Measurements from ENCODE around the gene SLC6A18. TPM values are rescaled to one million over a fixed set of nuclear protein-coding genes. Genes with fewer than 3 reads are reported as not detected.
"Not testable (repeated sequence)": the region's sequence is repeated elsewhere in the genome, so short reads cannot be mapped to it uniquely, and the experiment has no call there.

SLC6A18 gene
- total RNA-seq, 1 donor from 2014 or later = not detected

- H3K4me1 Mint-ChIP-seq = peaks cover 8% of the 10 kb centered on the region
- H3K4me3 Mint-ChIP-seq = no peak overlapping the region
- no peaks in the 10 kb centered on the region for H3K9me3 Mint-ChIP-seq
- DNase-seq = no peak
- H3K36me3 Mint-ChIP-seq (ENCODE audit: low read depth) = peaks cover 6% of the 10 kb centered on the region
- peaks cover 4% of the 10 kb centered on the region for H3K27me3 Mint-ChIP-seq
- no peak overlapping the region for H3K27ac Mint-ChIP-seq
- intact Hi-C loops (cut with micrococcal nuclease) = no loop called here
Measured at GRCh38 chr5:1265026-1265425, 39.8 kb downstream of the SLC6A18 start.

GRCh38 chr5:1265461-1266455 is 40.6 kb downstream of the SLC6A18 start:
- intact Hi-C loops (cut with micrococcal nuclease) = no loop called here
- H3K27ac Mint-ChIP-seq = no peak overlapping the region
- peaks cover 7% of the 10 kb centered on the region for H3K36me3 Mint-ChIP-seq (ENCODE audit: low read depth)
- DNase-seq = no peak
- peaks cover 4% of the 10 kb centered on the region for H3K27me3 Mint-ChIP-seq
- H3K4me3 Mint-ChIP-seq = no peak overlapping the region
- no peaks in the 10 kb centered on the region for H3K9me3 Mint-ChIP-seq
- peaks cover 8% of the 10 kb centered on the region for H3K4me1 Mint-ChIP-seq

- intact Hi-C loops (cut with micrococcal nuclease) = no loop called here
- Mint-ChIP-seq H3K27me3 (peaks cover 4% of the 10 kb centered on the region), H3K4me3 (no peak overlapping the region)
Measured at GRCh38 chr5:1266791-1267190, 41.6 kb downstream of the SLC6A18 start.

GRCh38 chr5:1267464-1267863 is 42.3 kb downstream of the SLC6A18 start:
- intact Hi-C loops (cut with micrococcal nuclease); H3K27ac Mint-ChIP-seq; H3K27me3 Mint-ChIP-seq; H3K4me1 Mint-ChIP-seq; DNase-seq; H3K4me3 Mint-ChIP-seq; H3K9me3 Mint-ChIP-seq; H3K36me3 Mint-ChIP-seq (ENCODE audit: low read depth): not testable (repeated sequence)

More at GRCh38 chr5:1266791-1267190, 41.6 kb downstream of the SLC6A18 start:
- H3K9me3 Mint-ChIP-seq = no peaks in the 10 kb centered on the region
- peaks cover 9% of the 10 kb centered on the region for H3K36me3 Mint-ChIP-seq (ENCODE audit: low read depth)
- peaks cover 8% of the 10 kb centered on the region for H3K4me1 Mint-ChIP-seq
- DNase-seq = no peak
- H3K27ac Mint-ChIP-seq = no peak overlapping the region

- Mint-ChIP-seq H3K27me3 (peaks cover 4% of the 10 kb centered on the region), H3K4me1 (peaks cover 8% of the 10 kb centered on the region), H3K4me3 (no peak overlapping the region), H3K36me3 (ENCODE audit: low read depth) (peaks cover 9% of the 10 kb centered on the region), H3K27ac (no peak overlapping the region), H3K9me3 (no peaks in the 10 kb centered on the region)
- intact Hi-C loops (cut with micrococcal nuclease) = no loop called here
- no peak for DNase-seq
Measured at GRCh38 chr5:1268056-1268455, 42.9 kb downstream of the SLC6A18 start.

GRCh38 chr5:1268666-1269065 is 43.5 kb downstream of the SLC6A18 start:
- H3K4me1 Mint-ChIP-seq = peaks cover 8% of the 10 kb centered on the region
- H3K27me3 Mint-ChIP-seq = peaks cover 4% of the 10 kb centered on the region
- intact Hi-C loops (cut with micrococcal nuclease) = no loop called here
- peaks cover 9% of the 10 kb centered on the region for H3K36me3 Mint-ChIP-seq (ENCODE audit: low read depth)
- peak; percentile 82 for DNase-seq
- no peak overlapping the region for H3K27ac Mint-ChIP-seq
- H3K9me3 Mint-ChIP-seq = no peaks in the 10 kb centered on the region
- H3K4me3 Mint-ChIP-seq = no peak overlapping the region

- H3K4me1 Mint-ChIP-seq = peaks cover 10% of the 10 kb centered on the region
- no peak for DNase-seq
- H3K9me3 Mint-ChIP-seq = no peaks in the 10 kb centered on the region
- H3K27ac Mint-ChIP-seq = no peak overlapping the region
- peaks cover 4% of the 10 kb centered on the region for H3K27me3 Mint-ChIP-seq
- H3K4me3 Mint-ChIP-seq = no peak overlapping the region
- peaks cover 11% of the 10 kb centered on the region for H3K36me3 Mint-ChIP-seq (ENCODE audit: low read depth)
- intact Hi-C loops (cut with micrococcal nuclease) = no loop called here
Measured at GRCh38 chr5:1270426-1270825, 45.2 kb downstream of the SLC6A18 start.

GRCh38 chr5:1270933-1271914 is 46.0 kb downstream of the SLC6A18 start:
- Mint-ChIP-seq H3K4me1 (peaks cover 12% of the 10 kb centered on the region), H3K27me3 (peaks cover 4% of the 10 kb centered on the region), H3K36me3 (ENCODE audit: low read depth) (peaks cover 11% of the 10 kb centered on the region), H3K4me3 (no peak overlapping the region), H3K27ac (no peak overlapping the region), H3K9me3 (no peaks in the 10 kb centered on the region)
- no peak for DNase-seq
- intact Hi-C loops (cut with micrococcal nuclease) = no loop called here

- H3K27me3 Mint-ChIP-seq = peaks cover 4% of the 10 kb centered on the region
- H3K4me3 Mint-ChIP-seq = no peak overlapping the region
- peaks cover 7% of the 10 kb centered on the region for H3K36me3 Mint-ChIP-seq (ENCODE audit: low read depth)
- DNase-seq = no peak
- H3K4me1 Mint-ChIP-seq = peaks cover 12% of the 10 kb centered on the region
- no peaks in the 10 kb centered on the region for H3K9me3 Mint-ChIP-seq
- intact Hi-C loops (cut with micrococcal nuclease) = no loop called here
- H3K27ac Mint-ChIP-seq = no peak overlapping the region
Measured at GRCh38 chr5:1272201-1272600, 47.0 kb downstream of the SLC6A18 start.

GRCh38 chr5:1273745-1274144 is 48.6 kb downstream of the SLC6A18 start:
- Mint-ChIP-seq H3K4me1 (peaks cover 8% of the 10 kb centered on the region), H3K36me3 (ENCODE audit: low read depth) (peaks cover 9% of the 10 kb centered on the region), H3K27ac (no peak overlapping the region), H3K4me3 (no peak overlapping the region), H3K27me3 (no peaks in the 10 kb centered on the region), H3K9me3 (no peaks in the 10 kb centered on the region)
- DNase-seq = no peak
- intact Hi-C loops (cut with micrococcal nuclease) = no loop called here

GRCh38 chr5:1274471-1274870 is 49.3 kb downstream of the SLC6A18 start:
- peaks cover 4% of the 10 kb centered on the region for H3K4me1 Mint-ChIP-seq
- H3K36me3 Mint-ChIP-seq (ENCODE audit: low read depth) = peaks cover 9% of the 10 kb centered on the region
- no peak for DNase-seq
- no peak overlapping the region for H3K4me3 Mint-ChIP-seq
- H3K9me3 Mint-ChIP-seq = no peaks in the 10 kb centered on the region
- no peaks in the 10 kb centered on the region for H3K27me3 Mint-ChIP-seq
- intact Hi-C loops (cut with micrococcal nuclease) = no loop called here
- no peak overlapping the region for H3K27ac Mint-ChIP-seq

- DNase-seq; H3K27ac Mint-ChIP-seq; H3K4me3 Mint-ChIP-seq; H3K36me3 Mint-ChIP-seq (ENCODE audit: low read depth); intact Hi-C loops (cut with micrococcal nuclease); H3K9me3 Mint-ChIP-seq; H3K4me1 Mint-ChIP-seq; H3K27me3 Mint-ChIP-seq: not testable (repeated sequence)
Measured at GRCh38 chr5:1275397-1276391, 50.5 kb downstream of the SLC6A18 start.

GRCh38 chr5:1276930-1277329 is 51.7 kb downstream of the SLC6A18 start:
- Mint-ChIP-seq H3K9me3 (no peaks in the 10 kb centered on the region), H3K27me3 (no peaks in the 10 kb centered on the region), H3K36me3 (ENCODE audit: low read depth) (peaks cover 9% of the 10 kb centered on the region), H3K4me3 (no peak overlapping the region), H3K27ac (no peak overlapping the region), H3K4me1 (peaks cover 4% of the 10 kb centered on the region)
- intact Hi-C loops (cut with micrococcal nuclease) = no loop called here
- DNase-seq = no peak

Data from activated CD4-positive, alpha-beta T cell treated with anti-CD3 and anti-CD28 coated beads, Interleukin-2, amount 10 ng/mL, durations not matched to agents 24 days and 14 days (primary cell).